Stromal cell of bone marrow (primary cell): ENCODE data around the gene ZNF317.
"Not testable (repeated sequence)": the region's sequence is repeated elsewhere in the genome, so short reads cannot be mapped to it uniquely, and the experiment has no call there.

Experiments used
- DNase-seq: peaks from one replicate; pipeline ENCODE4 v3.0.0-alpha.2; 2012; ENCODE audit warnings: low read depth

ZNF317 gene

GRCh38 chr19:9175326-9175725, 35.1 kb downstream of the ZNF317 start:
- no peak for DNase-seq

GRCh38 chr19:9178901-9179300, 38.7 kb downstream of the ZNF317 start, which contains the start of gene OR7D2:
Gene OR7D2, plus strand, starts transcription at chr19:9178979. Its CDS starts 6,803 bp downstream, at chr19:9185782.
- DNase-seq: no peak

- DNase-seq: no peak
Measured at GRCh38 chr19:9183000-9183399, 42.8 kb downstream of the ZNF317 start.

- DNase-seq: no peak
Measured at GRCh38 chr19:9187191-9187590, 47.0 kb downstream of the ZNF317 start.

GRCh38 chr19:9189535-9189934, 49.3 kb downstream of the ZNF317 start:
- DNase-seq: no peak

GRCh38 chr19:9198044-9198443, 57.8 kb downstream of the ZNF317 start:
- DNase-seq: not testable (repeated sequence)

GRCh38 chr19:9205501-9206113, 65.4 kb downstream of the ZNF317 start:
- DNase-seq: peak; percentile 30
